OCI-LY7 (cell line): Measurements from ENCODE around the gene ATP2C2. TPM values are rescaled to one million over a fixed set of nuclear protein-coding genes. Genes with fewer than 3 reads are reported as not detected.

Source experiments
- BruUV-seq: library from RNA; stranded (reverse); fragments of 400-500 nt; replicated peaks from 2 replicates; lab custom pipeline; 2021; lab: Mats Ljungman, UMichigan
- CTCF ChIA-PET: fragments of 300-600 bp; sonication (Branson Sonifier 250); formaldehyde crosslinking; loops from one replicate; lab custom pipeline; 2022; ENCODE audit warnings: antibody characterized with exemption; ENCODE audit not compliant: unreplicated experiment; lab: Charles Lee
- POLR2A ChIA-PET: fragments of 300-600 bp; sonication (Branson Sonifier 250); formaldehyde crosslinking; loops from one replicate; lab custom pipeline; 2022; ENCODE audit warnings: antibody characterized with exemption; lab: Charles Lee
- DNase-seq: peaks from one replicate; pipeline ENCODE4 v3.0.0-alpha.2; 2015; ENCODE audit warnings: low spot score
- H2AFZ ChIP-seq: fragments of 200-600 bp; sonication (generic), shearing (Covaris generic); 2 replicates; pipeline ENCODE4 v1.6.1; 2014; ENCODE audit warnings: mild to moderate bottlenecking, antibody characterized with exemption, low read length, moderate library complexity
- H3K27ac ChIP-seq: fragments of 200-600 bp; sonication (generic); 2 replicates; pipeline ENCODE4 v1.5.1; 2014; ENCODE audit warnings: mixed run types, low read depth, mild to moderate bottlenecking, moderate library complexity, low read length, inconsistent platforms; ENCODE audit not compliant: poor library complexity, severe bottlenecking
- H3K36me3 ChIP-seq: fragments of 200-600 bp; sonication (generic); 2 replicates; pipeline ENCODE4 v1.6.1; 2014; ENCODE audit warnings: mild to moderate bottlenecking, antibody characterized with exemption, low read length, moderate library complexity, mixed read lengths; ENCODE audit not compliant: insufficient read depth
- H3K4me1 ChIP-seq: fragments of 200-600 bp; sonication (generic); 2 replicates; pipeline ENCODE4 v1.5.1; 2014; ENCODE audit warnings: mild to moderate bottlenecking, low read length; ENCODE audit not compliant: insufficient read depth, poor library complexity, severe bottlenecking
- H3K4me2 ChIP-seq: fragments of 200-600 bp; sonication (generic); 2 replicates; pipeline ENCODE4 v1.6.1; 2014; ENCODE audit warnings: mild to moderate bottlenecking, low read length
- H3K4me3 ChIP-seq: fragments of 200-600 bp; sonication (generic); 2 replicates; pipeline ENCODE4 v1.5.1; 2014; ENCODE audit warnings: mild to moderate bottlenecking, low read depth, low read length; ENCODE audit not compliant: poor library complexity, severe bottlenecking
- H3K79me2 ChIP-seq: fragments of 200-600 bp; sonication (generic); 2 replicates; pipeline ENCODE4 v1.6.1; 2016; ENCODE audit warnings: low read depth, mild to moderate bottlenecking, low read length, moderate library complexity, mixed read lengths; ENCODE audit not compliant: insufficient read depth
- H3K9me2 ChIP-seq: fragments of 200-600 bp; sonication (generic); 2 replicates; pipeline ENCODE4 v1.6.1; 2016; ENCODE audit warnings: mild to moderate bottlenecking, low read length, mixed read lengths; ENCODE audit not compliant: insufficient read depth
- H3K9me3 ChIP-seq: fragments of 200-600 bp; sonication (generic); 2 replicates; pipeline ENCODE4 v1.6.1; 2014; ENCODE audit warnings: mild to moderate bottlenecking, mixed run types, low read length, mixed read lengths
- H4K20me1 ChIP-seq: fragments of 200-600 bp; sonication (generic); 2 replicates; pipeline ENCODE4 v1.6.1; 2014; ENCODE audit warnings: mild to moderate bottlenecking, antibody characterized with exemption, low read length, moderate library complexity, mixed read lengths; ENCODE audit not compliant: insufficient read depth
- EZH2phosphoT487 ChIP-seq: fragments of 200-600 bp; sonication (generic); IDR thresholded peaks from 2 replicates; pipeline ENCODE4 v1.6.1; 2018; ENCODE audit warnings: low read depth, borderline replicate concordance, mild to moderate bottlenecking, mixed run types, antibody characterized with exemption, low read length, moderate library complexity, mixed read lengths
- intact Hi-C: fragments of 100-400 bp; cut with micrococcal nuclease; formaldehyde crosslinking; loops from one replicate; pipeline ENCODE4 v1.10.0; 2022; ENCODE audit not compliant: unreplicated experiment
- total RNA-seq, 2 experiments: library from RNA; depleted of rRNA in 1 of 2; stranded (reverse); fragments of >200 nt in 1 of 2; shearing (Covaris generic) in 1 of 2; gene quantifications; 2 replicates each; pipeline ENCODE4 v1.2.3, GENCODE V29; 2014 to 2022
- TF ChIP-seq, protein P1 (sequence below): fragments of 200-600 bp; sonication (generic); conservative IDR thresholded peaks from 2 replicates; pipeline ENCODE4 v1.5.1; 2014; ENCODE audit warnings: mild to moderate bottlenecking, antibody characterized with exemption, low read length, moderate library complexity, mixed read lengths

Gene ATP2C2
- total RNA-seq, 2 experiments from 2014 or later, result 0.66 TPM; not detected in 1

DNA sequence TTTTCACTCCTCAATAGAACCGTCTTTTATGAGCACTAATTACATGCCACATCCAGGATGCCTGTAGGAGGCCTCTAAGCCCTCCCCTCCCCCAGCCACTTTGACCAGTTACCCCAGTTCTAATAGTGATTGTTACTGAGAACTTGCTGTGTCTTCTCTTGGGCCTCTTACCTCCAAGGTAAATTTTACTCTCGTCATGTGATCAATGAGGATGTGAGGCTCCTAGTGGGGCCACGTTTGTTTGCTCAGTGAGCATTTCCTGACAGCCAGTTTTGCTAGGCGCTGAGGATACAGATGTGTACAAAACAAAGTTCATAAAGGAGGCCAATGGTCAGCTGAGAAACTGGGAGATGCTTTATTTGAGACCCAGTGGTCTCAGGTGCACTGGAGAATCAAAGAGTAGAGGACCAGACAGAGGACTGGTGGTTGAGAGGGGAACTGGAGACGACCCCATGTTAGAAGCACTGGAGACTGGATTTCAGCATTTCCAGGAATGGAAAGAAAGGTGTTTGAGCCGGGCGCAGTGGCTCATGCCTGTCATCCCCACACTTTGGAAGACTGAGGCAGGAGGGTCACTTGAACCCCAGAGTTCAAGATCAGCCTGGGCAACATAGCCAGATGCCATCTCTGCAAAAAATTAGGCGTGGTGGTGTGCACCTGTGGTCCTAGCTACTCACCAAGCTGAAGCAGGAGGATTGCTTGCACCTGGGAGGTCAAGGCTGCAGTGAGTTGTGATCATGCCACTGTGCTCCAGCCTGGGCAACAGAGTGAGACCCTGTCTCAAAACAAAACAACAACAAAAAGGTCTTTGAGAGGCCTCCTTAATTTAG is 2.6 kb downstream of the ATP2C2 start:
- H3K27ac ChIP-seq, result no peak overlapping the region
- H3K9me3 ChIP-seq, result no peaks in the 10 kb centered on the region
- no peaks in the 10 kb centered on the region for H3K9me2 ChIP-seq
- H3K79me2 ChIP-seq, result no peaks in the 10 kb centered on the region
- no TSS peak for BruUV-seq
- H3K4me1 ChIP-seq, result peaks cover 4% of the 10 kb centered on the region
- H4K20me1 ChIP-seq, result no peaks in the 10 kb centered on the region
- TF ChIP-seq EZH2phosphoT487, result no peak
- TF ChIP-seq, protein P1, sequence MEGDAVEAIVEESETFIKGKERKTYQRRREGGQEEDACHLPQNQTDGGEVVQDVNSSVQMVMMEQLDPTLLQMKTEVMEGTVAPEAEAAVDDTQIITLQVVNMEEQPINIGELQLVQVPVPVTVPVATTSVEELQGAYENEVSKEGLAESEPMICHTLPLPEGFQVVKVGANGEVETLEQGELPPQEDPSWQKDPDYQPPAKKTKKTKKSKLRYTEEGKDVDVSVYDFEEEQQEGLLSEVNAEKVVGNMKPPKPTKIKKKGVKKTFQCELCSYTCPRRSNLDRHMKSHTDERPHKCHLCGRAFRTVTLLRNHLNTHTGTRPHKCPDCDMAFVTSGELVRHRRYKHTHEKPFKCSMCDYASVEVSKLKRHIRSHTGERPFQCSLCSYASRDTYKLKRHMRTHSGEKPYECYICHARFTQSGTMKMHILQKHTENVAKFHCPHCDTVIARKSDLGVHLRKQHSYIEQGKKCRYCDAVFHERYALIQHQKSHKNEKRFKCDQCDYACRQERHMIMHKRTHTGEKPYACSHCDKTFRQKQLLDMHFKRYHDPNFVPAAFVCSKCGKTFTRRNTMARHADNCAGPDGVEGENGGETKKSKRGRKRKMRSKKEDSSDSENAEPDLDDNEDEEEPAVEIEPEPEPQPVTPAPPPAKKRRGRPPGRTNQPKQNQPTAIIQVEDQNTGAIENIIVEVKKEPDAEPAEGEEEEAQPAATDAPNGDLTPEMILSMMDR, result no peak
- no peak for DNase-seq
- intact Hi-C loops, result no loop called here
- CTCF ChIA-PET, result no interaction called here
- no peaks in the 10 kb centered on the region for H3K36me3 ChIP-seq
- POLR2A ChIA-PET, result no interaction called here
- H3K4me2 ChIP-seq, result no peak overlapping the region
- no peak overlapping the region for H3K4me3 ChIP-seq
- no peak overlapping the region for H2AFZ ChIP-seq

DNA sequence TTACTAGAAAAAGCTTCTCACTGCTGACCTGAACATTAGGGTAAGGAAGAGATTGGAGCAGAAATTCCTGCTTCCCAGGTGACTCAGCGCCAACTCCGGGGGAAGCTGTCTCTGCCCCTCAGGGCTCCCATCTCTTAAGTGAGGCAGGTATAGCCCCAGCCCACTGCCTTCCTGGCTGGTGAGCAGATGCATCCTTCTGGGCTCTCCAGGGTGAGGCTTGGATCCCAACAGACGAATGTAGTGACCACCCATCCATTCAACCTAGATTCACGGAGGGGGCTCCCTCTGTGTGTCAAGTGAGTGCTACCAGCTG is 3.2 kb downstream of the ATP2C2 start:
- Histone ChIP-seq H2AFZ (no peak overlapping the region), H3K36me3 (no peaks in the 10 kb centered on the region), H3K4me2 (no peak overlapping the region), H3K4me3 (no peak overlapping the region), H3K9me3 (no peaks in the 10 kb centered on the region), H3K9me2 (no peaks in the 10 kb centered on the region), H4K20me1 (no peaks in the 10 kb centered on the region), H3K79me2 (no peaks in the 10 kb centered on the region), H3K27ac (no peak overlapping the region), H3K4me1 (peaks cover 4% of the 10 kb centered on the region)
- intact Hi-C loops, result no loop called here
- DNase-seq, result no peak
- ChIA-PET CTCF (no interaction called here), POLR2A (no interaction called here)
- no TSS peak for BruUV-seq
- TF ChIP-seq, protein P1, result no peak
- TF ChIP-seq EZH2phosphoT487, result no peak

- no peak overlapping the region for H2AFZ ChIP-seq
- CTCF ChIA-PET, result no interaction called here
- TF ChIP-seq, protein P1, result no peak
- TF ChIP-seq EZH2phosphoT487, result no peak
These were observed 5.7 kb downstream of the ATP2C2 start for GRCh38 chr16:84373907-84374489.

More at GRCh38 chr16:84373907-84374489, 5.7 kb downstream of the ATP2C2 start:
- H3K4me2 ChIP-seq, result no peak overlapping the region
- H3K9me2 ChIP-seq, result no peaks in the 10 kb centered on the region
- H3K4me1 ChIP-seq, result peaks cover 4% of the 10 kb centered on the region
- intact Hi-C loops, result no loop called here
- no peak overlapping the region for H3K27ac ChIP-seq
- BruUV-seq, result no TSS peak
- no peak for DNase-seq
- H4K20me1 ChIP-seq, result no peaks in the 10 kb centered on the region
- H3K4me3 ChIP-seq, result no peak overlapping the region
- no peaks in the 10 kb centered on the region for H3K36me3 ChIP-seq
- no peaks in the 10 kb centered on the region for H3K79me2 ChIP-seq
- no peaks in the 10 kb centered on the region for H3K9me3 ChIP-seq
- POLR2A ChIA-PET, result no interaction called here
